Stimulated activated CD4-positive, alpha-beta T cell treated with anti-CD3 and anti-CD28 coated beads, Interleukin-4, amount 100 ng/mL, for 48 hours (primary cell): ENCODE results near the gene RPIA.
"Not testable (repeated sequence)": the region's sequence is repeated elsewhere in the genome, so short reads cannot be mapped to it uniquely, and the experiment has no call there.

Experiments
- DNase-seq, 2 donors: peaks; one replicate each; pipeline ENCODE4 v3.0.0-alpha.2; 2020; ENCODE audit warnings: low read depth in 2 of 2

Gene RPIA

GRCh38 chr2:88691339-88692183 is at the start of gene RPIA:
TSS of gene RPIA (plus strand) at chr2:88691673. CDS start at chr2:88691699, 26 bp downstream.
- DNase-seq, result peak; percentile 97 to 99

- DNase-seq, result no peak
Observed at GRCh38 chr2:88642278-88642677, 49.2 kb upstream of the RPIA start.

- DNase-seq, result not testable (repeated sequence)
Observed at GRCh38 chr2:88645291-88645882, 46.1 kb upstream of the RPIA start.

GRCh38 chr2:88651646-88652045 is 39.8 kb upstream of the RPIA start:
- DNase-seq, result no peak

DNA sequence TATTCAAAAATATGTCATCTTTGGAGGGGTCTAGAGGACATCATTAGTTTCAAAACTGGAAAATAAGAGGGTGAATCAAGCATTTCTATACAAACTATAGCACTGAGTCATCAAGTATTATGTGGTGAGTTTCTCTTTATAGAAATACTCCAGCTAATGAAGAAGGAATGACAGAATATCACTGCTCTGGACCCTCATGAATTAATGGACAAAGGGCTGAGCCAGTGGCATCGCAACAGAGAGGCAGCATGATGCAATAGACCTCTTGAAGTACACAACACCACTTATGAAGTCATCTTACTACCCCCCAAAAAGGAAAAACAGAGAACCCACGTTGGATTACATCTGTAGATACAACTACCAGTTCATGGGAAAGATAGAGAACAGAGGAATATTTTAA is 36.8 kb upstream of the RPIA start:
- DNase-seq, result no peak

DNA sequence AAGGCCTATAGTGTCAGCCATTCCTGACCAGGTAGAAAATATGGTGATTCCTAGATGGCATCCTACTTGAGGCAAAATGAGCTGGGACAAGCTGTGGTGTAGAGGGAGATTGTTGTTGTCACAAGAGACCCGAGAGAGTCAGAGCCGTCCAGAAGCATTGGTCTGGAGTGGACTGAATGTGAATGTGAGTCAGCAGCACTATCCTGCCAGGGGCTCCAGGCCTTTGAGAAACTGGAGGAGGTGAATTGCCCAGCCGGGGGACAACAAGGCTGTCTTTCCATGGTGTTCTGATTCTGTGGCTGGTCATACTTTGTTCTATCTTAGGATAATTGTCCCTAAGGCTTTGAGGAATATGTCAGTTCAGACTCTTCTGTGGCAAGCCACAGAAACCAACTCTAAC is 34.8 kb upstream of the RPIA start:
- DNase-seq, result no peak

- DNase-seq, result no peak
Observed at GRCh38 chr2:88657131-88657530, 34.3 kb upstream of the RPIA start.

DNA sequence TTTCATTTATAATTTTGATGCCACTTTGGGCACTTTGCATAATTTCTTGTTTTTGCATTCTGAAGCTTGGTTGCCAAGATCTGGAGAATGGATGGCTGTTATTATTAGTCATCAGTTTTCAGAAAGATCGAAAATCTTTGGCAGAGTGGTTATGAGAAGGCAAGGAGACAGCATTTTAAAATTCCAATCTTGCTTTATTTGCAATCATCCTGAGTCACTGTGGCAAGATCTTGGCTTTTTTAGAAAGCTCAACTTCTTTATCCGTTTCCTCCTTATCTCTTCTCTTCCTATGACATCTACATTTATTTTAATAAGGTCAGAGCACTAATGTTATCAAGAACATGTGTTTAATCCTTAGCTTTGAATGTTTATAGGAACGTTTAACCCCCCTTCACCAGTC is 33.1 kb upstream of the RPIA start:
- no peak for DNase-seq

DNA sequence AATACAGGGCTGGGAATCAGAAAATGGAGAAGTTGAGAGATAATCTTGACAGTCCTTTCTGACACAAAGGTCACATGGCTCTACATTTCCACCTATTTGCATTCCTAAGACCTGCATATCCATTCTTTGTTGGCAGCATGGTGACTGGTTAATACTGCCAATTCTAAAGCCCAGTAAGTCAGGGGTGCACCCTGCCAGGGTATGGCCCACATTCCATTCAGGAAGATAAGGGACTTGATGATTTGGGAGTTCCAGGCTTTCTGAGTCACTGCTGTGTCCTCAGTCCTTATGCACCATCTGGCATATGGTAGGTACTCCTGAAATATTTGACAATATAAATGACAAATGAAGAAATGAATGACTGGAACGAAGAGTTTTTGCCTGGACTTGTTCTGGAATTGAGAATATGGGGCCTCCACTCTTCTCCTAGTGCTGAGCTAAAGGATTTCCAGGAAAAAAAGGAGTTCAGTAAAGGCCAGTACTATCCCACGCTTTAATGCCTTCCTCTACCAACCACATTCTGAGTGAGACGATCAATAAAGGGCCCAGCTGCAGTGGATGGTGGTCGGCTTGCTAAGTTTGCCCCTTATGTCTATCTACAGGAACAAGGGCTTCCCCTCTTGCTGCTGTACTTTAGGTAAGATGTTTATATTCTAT is 32.5 kb upstream of the RPIA start:
- no peak for DNase-seq

DNA sequence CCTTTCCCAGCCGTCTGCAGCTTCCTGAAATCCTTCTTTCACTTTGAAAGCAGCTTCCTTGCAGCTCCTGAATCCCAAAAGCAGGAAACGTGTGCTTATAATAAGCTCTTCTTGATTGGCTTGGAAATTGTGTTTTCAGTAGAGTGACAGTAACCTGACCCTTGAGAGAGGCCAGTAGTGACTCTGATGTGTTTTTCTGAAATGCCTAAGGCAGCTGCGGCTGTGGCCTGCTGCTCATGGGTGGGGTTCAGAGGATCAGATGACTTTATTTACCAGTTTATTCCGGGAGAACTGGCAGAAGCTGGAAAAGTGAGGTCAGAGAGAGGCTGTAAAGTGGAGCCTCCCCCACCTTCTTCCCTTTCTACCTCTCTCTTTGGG is 31.9 kb upstream of the RPIA start:
- no peak for DNase-seq

- no peak for DNase-seq
Observed at GRCh38 chr2:88660622-88661021, 30.9 kb upstream of the RPIA start.

DNA sequence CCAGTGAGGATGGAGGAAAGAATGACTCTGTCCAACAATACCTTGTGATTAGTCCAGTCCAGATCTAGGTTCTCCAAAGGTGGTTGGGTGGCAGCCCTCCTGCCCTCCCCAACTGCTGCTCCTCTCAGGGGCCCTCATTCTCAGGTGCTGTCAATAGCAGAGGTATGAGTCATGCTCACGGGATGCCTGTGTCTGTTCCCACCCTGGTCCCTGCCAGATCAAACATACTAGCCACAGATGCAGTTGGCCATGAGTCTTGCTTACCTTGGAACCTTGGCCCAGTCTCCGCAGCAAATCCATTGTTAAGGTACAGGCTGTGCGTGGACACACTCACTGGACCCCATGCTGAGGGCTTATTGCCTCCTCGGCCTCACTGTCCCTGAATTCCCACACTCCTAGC is 24.9 kb upstream of the RPIA start:
- DNase-seq, result no peak

DNA sequence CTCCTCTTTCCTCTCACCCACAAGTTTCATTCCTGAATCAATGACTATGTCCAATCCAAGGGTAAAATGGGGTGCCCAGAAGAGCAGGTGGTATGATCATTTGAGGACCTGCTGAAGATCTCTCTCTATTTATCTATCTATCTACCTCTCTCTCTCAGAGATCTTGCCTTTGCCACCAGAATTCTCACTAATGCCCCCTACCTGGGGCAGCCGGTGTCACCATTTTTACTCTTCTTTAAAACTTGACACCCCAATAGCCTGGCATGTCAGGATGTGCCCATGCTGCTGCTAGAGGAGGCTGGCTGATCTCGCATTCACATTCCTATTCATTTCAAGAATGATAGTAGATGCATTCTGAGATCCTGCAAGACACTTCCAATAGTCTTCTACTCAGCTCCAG is 24.3 kb upstream of the RPIA start:
- DNase-seq, result no peak

- no peak for DNase-seq
Observed at GRCh38 chr2:88668862-88669261, 22.6 kb upstream of the RPIA start.

DNA sequence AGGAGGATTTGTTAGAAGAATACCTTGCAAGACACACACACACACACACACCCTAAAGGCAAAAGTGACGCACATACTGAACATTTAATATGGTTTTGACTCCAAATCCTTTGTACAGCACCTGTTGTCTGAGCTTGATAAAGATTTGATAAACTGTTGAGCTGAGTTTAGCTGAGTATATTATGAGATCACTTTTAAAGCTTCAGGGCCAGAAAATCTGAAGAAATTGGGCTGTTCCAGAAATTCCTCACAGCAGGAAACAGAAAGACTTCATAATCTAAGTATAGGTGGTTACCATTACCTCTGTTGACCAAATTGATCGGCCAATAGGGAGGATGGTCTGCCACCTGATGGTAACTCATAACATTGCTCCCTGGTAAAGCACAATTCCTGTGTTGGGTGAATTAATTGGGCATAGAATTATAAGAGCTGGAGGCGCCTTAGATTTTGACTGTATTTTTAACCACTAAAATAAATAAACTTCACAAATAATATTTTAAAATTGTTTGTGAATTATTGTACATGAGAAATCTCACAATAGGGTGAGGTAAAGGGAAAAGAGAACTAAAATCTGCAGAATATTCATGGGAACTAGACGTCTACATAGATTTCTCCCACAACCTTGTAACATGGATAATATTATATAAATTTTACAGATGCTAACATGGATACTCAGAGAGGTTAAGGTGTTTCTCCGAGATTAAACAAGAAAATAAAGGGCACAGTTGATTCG is 21.8 kb upstream of the RPIA start:
- no peak for DNase-seq

GRCh38 chr2:88671786-88672427 is 19.6 kb upstream of the RPIA start:
- DNase-seq, result no peak

GRCh38 chr2:88673363-88673762 is 18.1 kb upstream of the RPIA start:
- DNase-seq, result no peak

DNA sequence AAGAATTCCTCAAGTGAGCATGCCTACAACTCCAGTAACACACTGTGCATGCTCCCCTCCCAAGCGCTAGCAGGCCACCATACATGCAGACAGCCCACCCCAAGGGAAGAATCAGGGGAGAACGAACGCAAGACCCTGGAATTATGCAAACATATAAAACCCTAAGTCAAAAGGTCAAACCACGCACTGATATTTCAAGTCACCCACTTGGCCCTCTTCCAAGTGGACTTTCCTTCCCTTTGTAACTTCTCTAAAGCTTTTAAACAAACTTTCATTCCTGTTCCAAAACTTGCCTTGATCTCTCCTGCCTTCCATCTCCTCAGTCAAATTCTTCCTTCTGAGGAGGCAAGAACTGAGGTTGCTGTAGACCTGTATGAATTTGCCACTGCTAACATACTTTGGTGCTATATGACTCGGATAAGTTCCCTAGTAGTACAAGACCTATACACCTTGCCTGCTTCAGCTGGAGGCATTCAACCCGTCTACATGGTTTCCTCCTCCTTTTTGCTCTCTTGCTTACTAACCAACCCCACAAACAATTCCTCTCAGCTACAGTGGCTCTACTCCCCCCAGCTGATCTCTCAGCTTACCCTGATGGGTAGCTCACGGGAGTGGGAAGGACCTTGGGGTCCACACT is 11.1 kb upstream of the RPIA start:
- DNase-seq, result no peak

DNA sequence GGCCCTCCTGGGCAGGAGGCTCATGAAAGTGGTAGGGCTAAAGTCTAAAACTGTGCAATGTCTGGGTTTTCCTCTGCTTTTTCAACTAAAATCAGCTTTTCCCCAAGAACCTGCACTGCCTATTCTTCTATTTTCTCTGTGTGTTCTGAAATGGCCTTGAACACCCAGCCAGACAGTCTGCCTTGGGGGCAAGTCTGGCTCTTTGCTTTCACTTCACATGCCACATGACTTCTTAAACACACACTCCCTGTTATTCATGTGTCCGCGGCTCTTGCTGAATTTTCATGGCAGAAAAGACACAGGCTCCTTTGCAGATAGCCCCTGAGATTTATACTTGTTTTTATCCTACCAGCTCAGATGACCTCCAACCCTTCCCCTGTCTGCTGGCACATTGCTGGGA is 10.6 kb upstream of the RPIA start:
- no peak for DNase-seq

DNA sequence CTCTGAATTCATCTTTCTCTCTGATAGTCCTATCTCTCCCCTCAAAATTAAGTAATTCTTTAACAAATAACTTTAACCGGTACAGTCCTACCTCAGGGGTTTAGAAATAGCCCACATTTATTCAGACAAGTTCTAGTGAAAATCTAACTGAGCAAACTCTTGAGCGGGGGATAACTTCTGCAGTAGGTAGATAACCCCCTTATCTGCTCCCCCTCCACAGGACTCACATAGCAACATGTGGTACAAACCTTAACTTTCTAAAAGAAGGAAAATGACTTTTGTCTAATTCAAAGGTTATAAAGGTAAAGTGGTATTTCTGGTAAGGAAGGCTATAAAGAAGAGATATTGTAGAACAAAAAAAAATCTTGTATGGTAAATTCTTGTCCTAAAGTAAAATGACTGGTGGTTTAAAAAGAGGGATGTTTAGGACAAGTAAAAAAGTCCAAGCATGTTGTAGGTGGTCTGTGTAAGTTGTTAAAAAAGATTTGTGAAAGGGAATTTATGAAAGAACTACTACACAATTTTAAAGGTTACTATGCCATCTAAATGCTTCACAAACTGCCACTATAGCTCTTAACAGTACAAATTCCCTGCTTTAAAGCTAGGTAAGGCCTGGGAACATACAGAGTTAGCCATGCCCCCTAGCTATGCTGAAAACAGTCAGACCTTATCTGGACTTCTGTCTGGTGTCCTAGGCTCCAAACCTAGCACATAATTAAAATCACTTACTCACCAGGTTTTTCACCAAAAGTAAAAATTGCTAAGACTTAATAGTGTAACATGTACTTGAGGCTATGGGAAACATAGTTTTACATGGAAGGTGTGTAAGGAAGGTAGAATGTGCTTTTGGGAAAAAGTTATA is 8.1 kb upstream of the RPIA start:
- DNase-seq, result no peak
